HG02610 (cell line): ENCODE results near the gene ANAPC7.
"Not testable (repeated sequence)": the region's sequence is repeated elsewhere in the genome, so short reads cannot be mapped to it uniquely, and the experiment has no call there.

Source experiments
- ATAC-seq: cut with Tn5 transposase; IDR thresholded peaks from one replicate; pipeline ENCODE4 v1.9.1; 2021; ENCODE audit warnings: mild to moderate bottlenecking, moderate library complexity; ENCODE audit not compliant: unreplicated experiment

ANAPC7 gene

DNA sequence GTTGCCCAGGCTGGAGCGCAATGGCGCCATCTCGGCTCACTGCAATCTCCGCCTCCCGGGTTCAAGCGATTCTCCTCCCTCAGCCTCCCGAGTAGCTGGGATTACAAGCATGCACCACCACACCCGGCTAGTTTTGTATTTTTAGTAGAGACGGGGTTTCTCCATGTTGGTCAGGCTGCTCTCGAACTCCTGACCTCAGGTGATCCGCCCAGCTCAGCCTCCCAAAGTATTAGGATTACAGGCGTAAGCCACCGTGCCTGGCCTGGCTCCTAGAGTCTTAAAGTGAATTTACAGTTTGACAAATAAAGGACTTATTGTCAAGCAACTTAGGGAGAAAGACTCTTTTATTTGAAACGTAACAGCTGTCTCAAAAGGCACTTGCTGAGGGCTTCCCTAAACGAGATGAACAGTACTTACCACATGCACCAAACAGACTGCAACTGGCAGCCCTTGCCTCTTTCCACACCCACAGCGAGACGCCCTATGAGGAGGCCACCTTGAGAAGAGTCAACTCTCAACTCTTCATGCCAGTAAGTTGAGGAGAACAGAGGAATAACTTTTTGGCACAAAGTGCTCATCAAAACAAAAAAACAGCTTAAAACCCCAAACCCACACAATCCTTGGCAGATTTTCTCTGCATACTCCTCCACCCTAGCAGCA lies 25.2 kb downstream of the ANAPC7 start:
- not testable (repeated sequence) for ATAC-seq

DNA sequence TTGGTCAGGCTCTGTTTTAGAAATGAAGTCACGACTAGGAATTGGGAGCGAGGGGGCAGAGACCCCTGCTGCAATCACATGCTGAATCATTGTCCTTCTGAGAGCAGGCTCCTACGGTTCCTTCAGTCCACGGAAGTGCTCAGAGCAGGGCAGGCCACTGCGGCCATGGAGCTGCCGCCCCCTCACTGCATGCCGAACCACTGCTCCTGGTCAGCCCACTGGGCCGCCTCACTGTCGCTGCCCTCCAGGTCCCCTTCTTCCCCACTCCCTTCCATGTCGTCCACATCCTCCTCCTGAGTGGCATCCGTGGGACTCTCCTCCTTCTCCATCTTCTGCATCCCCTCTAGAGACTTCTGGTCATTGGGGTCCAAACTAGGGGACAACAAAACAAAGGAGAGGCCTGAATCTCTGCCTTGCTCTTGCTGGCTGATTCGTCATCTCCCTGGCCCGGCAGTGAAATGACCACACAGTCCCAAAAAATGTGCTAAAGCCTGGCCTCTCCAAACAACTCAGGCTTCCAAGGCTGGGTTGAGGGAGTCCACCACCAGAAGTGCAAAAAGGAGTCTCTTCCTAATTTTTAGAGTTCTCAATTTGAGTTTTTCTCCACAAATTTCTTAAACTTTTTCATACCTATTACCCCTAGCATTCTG lies 29.4 kb downstream of the ANAPC7 start:
- no peak for ATAC-seq

DNA sequence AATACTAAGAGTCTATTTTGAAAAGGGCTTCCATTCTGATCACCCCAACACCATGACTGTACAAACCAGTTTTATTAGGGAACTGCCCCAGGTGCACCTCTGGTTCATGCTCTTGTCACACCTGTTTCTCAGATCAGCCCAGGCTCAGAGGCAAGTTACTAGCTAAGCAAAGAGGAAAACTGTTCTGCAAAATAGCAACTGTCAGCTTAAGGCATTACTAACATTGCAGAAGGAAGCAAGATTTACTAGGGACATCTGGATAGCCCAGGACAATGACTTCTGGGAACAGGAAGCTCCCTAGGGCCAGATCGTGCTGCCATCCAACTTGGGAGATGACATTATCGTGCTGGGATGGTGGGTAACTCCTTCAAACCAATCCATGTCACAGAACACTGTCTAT lies 30.1 kb downstream of the ANAPC7 start:
- no peak for ATAC-seq

DNA sequence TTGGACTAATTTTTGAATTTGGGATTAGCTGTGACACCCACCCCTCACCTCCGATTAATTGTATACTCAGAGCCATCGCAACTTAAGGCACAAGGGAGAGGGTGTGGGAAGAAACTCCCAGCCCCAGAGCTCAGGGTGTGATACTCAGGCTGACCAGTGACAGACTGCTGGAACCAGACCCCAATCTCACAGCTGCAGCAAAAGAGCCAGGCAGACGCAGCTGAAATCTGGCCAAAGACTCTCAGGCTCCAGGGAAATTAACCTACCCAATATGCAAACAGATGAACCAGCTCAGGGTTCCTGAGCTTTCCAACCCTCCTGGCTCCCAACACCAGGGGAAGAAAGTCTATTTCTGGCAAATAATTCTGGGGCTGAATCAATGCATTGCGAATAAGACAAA lies 30.5 kb downstream of the ANAPC7 start:
- ATAC-seq, result no peak

DNA sequence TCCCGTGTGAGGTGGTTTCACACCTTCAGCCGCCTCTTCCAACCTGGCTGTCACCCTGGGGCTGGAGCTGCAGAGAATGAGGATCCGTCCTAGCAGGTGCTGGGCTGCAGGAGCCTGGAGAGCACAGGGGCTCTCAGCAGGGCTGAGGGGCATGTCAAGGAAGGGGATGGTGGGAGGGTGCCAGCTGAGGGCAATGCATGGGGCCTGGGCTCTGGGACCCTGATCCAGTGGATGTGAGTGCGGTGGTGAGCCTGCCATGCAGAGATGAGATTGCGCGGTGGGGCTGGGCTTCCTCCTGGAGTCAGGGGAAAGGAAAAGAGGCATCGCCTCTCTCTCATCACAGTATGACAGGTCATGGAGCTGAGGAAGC lies 31.5 kb downstream of the ANAPC7 start:
- ATAC-seq, result no peak

DNA sequence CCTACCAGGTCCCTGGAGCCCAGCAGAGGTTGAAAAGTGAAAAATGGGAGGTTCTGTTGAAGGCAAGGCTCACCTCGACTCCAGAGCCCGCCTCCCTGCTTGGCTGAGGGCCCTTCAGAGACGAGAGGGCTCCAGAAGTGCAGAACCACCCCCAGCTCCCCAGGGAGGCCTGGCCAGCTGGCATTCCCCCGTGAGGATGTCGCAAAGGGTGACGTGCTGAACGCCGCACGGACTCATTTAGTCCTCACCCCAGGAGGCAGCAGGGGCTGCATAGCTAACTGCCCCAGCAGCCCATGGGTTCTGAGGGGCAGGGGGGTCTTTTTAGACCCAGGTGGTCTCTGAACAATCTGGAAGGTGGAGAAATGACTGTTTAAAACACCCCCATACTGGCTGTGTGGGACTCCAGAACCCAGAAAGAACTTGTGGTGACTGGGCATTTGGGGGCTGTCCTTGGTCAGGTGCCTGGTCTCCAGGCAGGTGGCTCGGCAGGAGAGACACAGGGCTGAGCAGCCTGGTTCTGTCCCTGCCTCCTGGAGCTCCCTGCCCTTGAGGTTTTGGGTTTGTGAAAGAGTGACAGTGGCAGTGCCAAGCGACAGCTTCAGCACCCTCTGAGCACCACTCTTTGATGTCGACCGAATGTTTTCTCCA lies 32.0 kb downstream of the ANAPC7 start:
- peak; percentile 76 for ATAC-seq

DNA sequence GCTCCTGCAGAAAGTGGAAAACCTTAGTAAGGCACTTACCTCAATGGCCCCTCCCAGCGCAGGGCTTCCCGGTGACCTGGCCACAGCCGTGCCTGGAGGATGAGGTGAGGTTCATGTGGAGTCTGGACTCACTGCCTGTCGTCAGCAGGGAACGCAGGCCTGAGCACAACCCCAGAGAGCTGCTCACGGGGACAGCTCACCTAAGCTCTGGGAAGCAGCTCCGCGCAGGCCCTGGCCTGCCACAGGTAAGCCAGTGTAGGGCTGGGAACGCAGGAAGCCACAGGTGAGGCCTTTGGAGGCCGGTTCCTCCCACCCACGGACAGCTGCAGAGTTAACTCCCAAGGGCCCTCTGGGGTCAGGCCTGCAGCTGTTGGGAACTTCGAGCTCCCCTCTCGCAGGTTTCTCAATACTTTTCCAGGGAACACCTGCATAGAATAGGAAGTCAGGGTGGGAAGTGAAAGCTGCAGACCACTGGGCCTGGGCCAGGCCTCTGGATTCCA lies 32.7 kb downstream of the ANAPC7 start:
- peak; percentile 9 for ATAC-seq

DNA sequence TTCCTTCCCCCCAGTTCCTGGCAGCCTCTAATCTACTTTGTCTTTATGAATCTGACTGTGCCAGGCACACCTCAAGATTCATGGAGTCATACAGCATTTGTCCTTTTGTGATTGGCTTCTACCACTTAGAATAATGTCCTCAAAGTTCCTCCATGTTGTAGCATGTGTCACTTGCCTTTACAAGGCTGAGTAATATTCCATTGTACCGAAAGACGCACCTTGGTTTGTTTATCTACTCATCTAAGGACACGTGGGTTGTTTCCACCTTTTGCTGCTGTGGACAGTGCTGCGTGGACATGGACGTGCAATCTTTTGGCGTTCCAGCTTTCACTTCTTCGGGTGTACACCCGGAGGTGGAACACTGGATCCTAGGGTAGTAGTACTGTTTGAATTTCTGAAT lies 33.5 kb downstream of the ANAPC7 start:
- no peak for ATAC-seq

DNA sequence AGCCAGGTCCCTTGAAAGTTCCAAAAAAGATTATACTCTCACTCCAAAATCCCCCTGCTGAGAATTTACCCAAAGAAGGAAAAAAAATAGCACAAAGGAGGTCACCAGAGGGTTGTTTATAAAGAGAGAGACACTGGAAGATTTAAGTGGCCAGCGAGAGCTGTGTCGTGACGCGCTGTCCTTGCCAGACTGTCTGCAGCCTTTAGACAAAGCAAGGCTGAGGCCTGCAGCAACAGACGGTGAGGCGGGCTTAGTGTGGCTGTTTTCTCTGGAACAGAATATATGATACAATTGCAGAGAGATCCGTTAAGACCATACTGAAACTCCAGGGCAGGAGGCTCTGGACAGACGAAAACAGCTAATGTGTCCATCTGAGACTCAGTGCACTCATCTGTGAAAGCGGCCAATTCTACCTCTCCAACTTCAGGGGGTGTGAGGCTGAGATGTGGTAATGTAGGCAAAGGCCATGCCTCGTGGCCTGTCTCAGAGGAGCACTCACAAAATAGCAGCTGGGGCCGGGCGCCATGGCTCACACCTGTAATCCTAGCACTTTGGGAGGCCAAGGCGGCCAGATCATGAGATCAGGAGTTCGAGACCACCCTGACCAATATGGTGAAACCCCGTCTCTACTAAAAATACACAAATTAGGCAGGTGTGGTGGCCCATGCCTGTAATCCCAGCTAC lies 36.2 kb downstream of the ANAPC7 start:
- no peak for ATAC-seq

DNA sequence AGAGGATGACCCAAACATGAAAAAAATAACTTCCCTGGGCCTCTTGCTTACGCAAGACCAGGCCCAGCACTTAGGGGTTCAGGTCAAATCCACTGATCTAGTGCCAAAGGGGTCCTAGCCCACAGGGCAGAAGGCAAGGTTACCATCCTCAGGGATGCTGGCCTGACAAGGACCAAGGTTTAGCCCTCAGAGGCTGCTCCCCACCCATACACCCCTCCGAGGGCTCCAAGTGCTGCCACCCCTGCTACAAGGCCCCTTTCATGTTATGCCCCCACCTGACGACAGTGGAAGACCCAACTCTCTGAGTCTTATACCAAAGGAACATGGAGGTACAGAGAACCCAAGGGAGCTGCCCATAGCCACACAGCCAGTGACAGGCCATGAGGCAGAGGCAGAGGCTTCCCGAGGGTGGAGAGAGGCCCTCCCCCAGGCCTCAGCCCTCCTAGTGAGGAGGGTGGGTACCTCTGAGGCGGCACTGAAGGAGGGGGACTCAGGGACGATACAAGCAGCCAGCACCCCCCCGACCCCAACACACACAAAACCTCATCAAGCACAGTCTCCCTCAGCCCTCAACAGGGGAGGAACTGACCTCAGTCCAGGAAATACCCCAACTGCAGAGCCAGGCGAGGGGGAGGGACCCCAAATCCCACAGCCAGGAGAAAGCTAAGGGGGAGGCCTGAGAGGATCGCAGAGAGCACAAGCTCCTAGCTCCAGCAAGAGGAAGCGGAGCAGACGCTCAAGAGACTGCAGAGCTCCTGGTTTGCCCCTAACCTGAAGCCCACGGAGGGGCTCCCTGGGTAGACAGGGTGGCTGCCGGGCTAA lies 37.0 kb downstream of the ANAPC7 start:
- no peak for ATAC-seq

DNA sequence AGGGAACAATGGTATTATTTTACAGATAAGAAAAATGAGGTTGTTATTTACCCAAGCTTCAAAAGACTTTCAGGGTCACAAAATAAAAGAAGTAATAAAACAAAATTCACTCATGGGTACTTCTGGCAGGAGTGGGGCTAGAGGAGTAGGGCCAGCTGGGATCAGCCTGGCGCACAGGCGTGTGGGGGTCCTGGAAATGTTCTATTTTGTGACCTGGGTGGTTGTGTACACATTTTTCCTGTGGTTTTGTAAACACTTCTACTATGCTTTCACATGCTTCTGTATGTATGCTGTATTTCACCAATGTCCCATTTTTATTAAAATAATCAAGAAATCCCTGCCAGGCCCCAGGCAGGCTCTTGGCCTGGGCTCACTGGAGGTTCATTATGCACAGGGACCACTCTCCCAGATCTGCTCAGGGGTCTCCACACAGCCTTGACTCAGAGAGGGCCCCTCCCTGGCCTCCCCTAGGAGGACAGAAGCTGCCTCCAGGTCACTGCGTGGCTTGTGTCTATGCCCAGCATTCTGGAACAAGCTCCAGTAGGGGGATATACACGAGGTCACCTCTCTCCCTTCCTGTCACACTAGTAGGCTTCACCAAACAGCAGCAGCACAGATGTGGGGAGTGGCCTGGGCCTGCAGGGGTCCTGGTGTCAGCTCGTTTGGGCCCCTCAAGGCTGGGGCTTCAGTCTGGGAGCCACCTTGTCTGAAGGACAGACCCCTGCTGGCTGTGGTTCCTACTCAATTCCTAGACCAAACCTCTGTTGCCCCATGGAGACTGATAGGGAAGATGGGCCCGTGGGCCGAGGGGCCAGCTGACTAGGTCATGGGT lies 37.8 kb downstream of the ANAPC7 start:
- no peak for ATAC-seq

DNA sequence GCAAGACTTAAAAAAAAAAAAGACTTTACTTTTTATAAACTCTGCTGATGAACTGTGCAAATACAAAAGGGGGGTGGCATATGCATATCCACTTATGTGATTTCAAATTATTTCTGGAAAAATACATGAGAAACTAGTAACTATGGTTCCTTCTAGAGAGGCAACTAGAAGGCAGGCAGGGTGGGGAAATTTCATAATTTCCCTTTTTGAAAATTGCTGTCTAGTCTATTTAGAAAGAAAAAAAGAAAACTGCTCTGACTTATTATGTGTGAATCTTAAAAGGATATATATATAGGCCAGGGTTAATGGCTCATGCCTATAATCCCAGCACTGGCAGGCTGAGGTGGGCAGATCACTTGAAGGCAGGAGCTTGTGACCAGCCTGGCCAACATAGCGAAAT lies 42.3 kb downstream of the ANAPC7 start:
- no peak for ATAC-seq

DNA sequence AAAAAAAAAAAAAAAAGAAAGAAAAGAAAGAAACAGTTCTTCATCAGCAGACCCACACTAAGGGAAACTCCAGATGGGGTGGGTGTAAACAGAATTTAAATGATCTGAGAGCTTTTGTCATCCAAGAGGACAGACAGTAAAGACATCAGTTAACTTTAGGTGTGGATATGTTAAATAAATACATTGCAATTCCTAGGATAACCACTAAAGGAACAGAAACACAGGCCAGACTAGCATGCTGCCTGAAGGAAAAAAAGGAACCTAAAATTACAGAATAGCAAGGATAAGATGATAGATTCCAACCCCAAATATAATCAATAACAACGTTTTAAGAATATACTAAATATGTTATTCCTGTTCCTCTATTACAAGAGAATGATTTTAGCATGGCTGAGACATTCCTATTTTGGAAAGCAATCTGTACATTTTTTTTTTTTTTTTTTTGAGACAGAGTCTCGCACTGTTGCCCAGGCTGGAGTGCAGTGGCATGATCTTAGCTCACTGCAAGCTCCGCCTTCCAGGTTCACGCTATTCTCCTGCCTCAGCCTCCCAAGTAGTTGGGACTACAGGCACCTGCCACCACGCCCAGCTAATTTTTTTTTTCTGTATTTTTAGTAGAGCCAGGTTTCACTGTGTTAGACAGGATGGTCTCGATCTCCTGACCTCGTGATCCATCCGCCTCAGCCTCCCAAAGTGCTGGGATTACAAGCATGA lies 45.0 kb downstream of the ANAPC7 start:
- ATAC-seq, result not testable (repeated sequence)

DNA sequence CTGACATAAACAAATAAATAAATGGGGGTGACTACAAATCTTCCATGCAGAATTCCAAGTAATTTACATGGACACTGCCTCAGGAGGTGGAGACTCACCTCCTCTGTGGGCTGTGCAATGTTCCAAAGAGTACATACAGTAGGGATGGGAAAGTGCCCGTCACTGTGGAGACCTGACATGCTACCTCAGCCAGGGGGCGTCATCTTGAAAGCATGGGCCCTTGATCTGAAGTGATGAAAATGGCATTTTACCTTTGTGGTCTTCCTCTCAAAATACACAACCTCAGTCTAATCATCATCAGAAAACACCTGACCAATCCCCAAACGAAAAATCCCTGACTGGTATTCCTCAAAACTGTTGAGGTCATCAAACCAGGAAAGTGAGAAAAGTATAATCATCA lies 48.4 kb downstream of the ANAPC7 start:
- no peak for ATAC-seq

DNA sequence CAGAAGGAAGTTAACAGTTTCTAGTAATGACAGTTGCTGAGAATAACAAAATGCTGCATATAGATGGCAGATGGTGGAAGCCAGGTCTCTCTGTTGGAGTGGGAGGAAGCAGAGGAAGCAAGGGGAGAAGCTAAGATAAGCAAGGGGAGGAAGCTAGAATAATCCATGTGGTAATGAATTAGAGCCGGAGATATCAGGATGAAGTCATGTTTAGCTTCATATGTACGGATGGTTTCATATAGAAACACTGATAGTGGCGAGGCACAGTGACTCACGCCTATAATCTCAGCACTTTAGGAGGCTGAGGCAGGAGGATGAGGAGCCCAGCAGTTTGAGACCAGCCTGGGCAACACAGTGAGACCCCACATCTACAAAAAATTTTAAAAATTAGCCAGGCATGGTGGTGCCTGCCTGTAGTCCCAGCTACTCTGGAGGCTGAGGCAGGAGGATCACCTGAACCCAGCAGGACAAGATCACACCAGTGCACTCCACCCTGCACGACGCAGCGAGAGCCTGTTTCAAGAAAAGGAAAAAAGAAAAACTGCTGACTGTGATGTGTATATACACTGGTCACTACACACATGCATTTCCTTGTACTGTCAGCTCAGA lies 49.2 kb downstream of the ANAPC7 start:
- ATAC-seq, result no peak

DNA sequence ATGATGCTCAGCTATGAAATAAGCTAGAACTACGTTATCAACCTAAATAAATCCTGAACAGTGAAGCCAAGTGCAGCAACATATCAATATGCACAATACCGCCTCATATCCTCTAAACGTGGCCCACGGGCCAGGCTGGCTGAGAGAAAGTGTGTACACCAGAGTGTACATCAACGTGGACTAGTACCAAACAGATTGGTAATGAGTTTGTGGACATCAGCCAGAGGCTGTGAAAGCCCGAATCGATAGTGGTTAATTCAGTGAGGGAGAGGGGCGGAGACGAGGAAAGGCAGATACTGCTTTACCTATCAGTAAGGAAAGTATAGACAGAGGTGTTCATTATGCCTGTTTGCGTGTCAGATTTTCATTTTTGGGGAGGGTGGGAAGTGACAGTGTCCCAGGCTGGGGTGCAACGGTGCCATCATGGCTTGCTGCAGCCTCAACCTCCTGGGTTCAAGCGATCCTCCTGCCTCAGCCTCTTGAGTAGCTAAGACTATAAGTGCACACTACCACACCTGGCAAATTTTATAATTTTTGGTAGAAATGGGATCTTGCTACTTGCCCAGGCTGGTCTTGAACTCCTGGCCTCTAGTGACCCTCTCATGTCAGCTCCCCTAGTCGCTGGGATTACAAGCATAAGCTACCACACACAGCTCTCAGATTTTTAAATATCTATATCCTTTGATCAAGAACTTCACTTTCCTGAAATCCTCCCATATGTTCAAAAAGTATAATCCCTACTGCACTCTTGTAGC lies 50.1 kb downstream of the ANAPC7 start:
- ATAC-seq, result no peak

DNA sequence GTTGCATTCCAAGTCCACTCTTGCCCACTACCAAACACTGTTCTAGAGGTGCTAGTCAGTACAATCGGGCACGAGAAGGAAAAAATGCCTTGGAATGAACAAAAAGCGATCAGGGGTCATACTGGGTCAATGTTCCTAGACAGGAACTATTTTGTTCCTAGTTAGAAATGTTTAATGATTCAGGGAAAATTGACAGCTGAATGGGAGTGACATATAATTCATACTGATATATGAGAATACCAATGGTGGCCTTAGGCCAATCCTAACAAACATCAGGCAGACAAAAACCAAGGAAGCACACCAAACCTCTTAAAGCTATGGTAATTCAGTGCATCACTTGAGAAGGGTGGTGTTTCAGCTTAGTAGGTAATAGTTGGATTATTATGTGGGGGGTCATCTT lies 51.1 kb downstream of the ANAPC7 start:
- no peak for ATAC-seq

DNA sequence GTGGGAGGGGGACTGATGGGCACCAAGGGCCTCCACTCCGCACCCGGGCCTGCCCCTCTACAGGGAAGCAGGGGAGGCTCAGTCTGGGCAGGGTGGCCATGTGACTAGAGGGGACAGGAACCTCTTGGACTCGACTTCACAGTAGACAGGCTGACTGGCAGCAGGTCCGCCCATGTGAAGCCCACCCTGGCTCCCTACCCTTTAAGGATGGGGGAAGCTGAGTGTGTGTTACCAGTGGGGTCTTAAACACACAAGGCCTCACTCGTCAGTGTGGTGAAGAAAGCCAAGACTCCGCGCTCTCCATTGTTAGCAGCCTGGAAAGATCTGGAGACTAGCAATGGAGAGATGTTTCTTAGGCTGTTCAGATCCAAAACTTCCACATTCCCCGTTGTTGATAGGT lies 52.4 kb downstream of the ANAPC7 start:
- ATAC-seq, result no peak
